Measurements from ENCODE around the gene SLC9B2.
"Not testable (repeated sequence)": the region's sequence is repeated elsewhere in the genome, so short reads cannot be mapped to it uniquely, and the experiment has no call there.

The SLC9B2 gene

GRCh38 chr4:102993985-102994384 is 82.6 kb downstream of the SLC9B2 start:
- not testable (repeated sequence) for H3K4me1 ChIP-seq (ENCODE audit: control insufficient read depth in 1 of 2, insufficient read depth in 2 of 2, low read length in 2 of 2); H2BK12ac ChIP-seq (ENCODE audit: low read length); H2BK5ac ChIP-seq (ENCODE audit: low read depth, low read length, poor library complexity); H3K18ac ChIP-seq (ENCODE audit: low read length); H3K36me3 ChIP-seq (ENCODE audit: control insufficient read depth in 1 of 2, insufficient read depth in 2 of 2, low read length in 2 of 2); H4K8ac ChIP-seq (ENCODE audit: low read depth, low read length); H4K12ac ChIP-seq (ENCODE audit: low read depth, low read length); H3K9ac ChIP-seq (ENCODE audit: low read length); DNase-seq; H3K27ac ChIP-seq (ENCODE audit: low read depth, low read length); H4K91ac ChIP-seq (ENCODE audit: low read depth, low read length); H3K14ac ChIP-seq (ENCODE audit: low read length); H2AFZ ChIP-seq (ENCODE audit: insufficient read depth, low read length, poor library complexity); H2BK120ac ChIP-seq (ENCODE audit: insufficient read depth, low read length, poor library complexity); H3K4me3 ChIP-seq (ENCODE audit: low read depth, low read length); H3K27me3 ChIP-seq (ENCODE audit: insufficient read depth, low read length); H3K4ac ChIP-seq (ENCODE audit: low read depth, low read length); H3K23ac ChIP-seq (ENCODE audit: low read length); H3K79me2 ChIP-seq (ENCODE audit: control insufficient read depth, insufficient read depth, low read length, poor library complexity); H2AK5ac ChIP-seq (ENCODE audit: low read length); H3K9me3 ChIP-seq (ENCODE audit: insufficient read depth, low read depth, low read length); H3K4me2 ChIP-seq (ENCODE audit: low read length); H3K79me1 ChIP-seq (ENCODE audit: low read length)

- Histone ChIP-seq H3K79me1 (ENCODE audit: low read length) (no peaks in the 10 kb centered on the region), H3K14ac (ENCODE audit: low read length) (no peak overlapping the region)
- WGBS (ENCODE audit: extremely low coverage, insufficient coverage, insufficient read length) = no CpG with 5 or more reads among the region's 1 CpG
These were observed 88.0 kb downstream of the SLC9B2 start for GRCh38 chr4:102988429-102989020.

GRCh38 chr4:102981005-102981404 is 95.6 kb downstream of the SLC9B2 start:
- no peak overlapping the region for H3K4me3 ChIP-seq (ENCODE audit: low read depth, low read length)
- H2BK12ac ChIP-seq (ENCODE audit: low read length) = no peak overlapping the region
- no peaks in the 10 kb centered on the region for H3K9me3 ChIP-seq (ENCODE audit: insufficient read depth, low read depth, low read length)
- H3K4ac ChIP-seq (ENCODE audit: low read depth, low read length) = no peak overlapping the region
- H3K4me1 ChIP-seq (ENCODE audit: control insufficient read depth in 1 of 2, insufficient read depth in 2 of 2, low read length in 2 of 2) = no peaks in the 10 kb centered on the region
- no peak overlapping the region for H4K91ac ChIP-seq (ENCODE audit: low read depth, low read length)
- H3K27me3 ChIP-seq (ENCODE audit: insufficient read depth, low read length) = no peaks in the 10 kb centered on the region
- no peak overlapping the region for H4K8ac ChIP-seq (ENCODE audit: low read depth, low read length)
- H3K36me3 ChIP-seq (ENCODE audit: control insufficient read depth in 1 of 2, insufficient read depth in 2 of 2, low read length in 2 of 2) = no peaks in the 10 kb centered on the region
- H2AFZ ChIP-seq (ENCODE audit: insufficient read depth, low read length, poor library complexity) = no peak overlapping the region
- no peak overlapping the region for H3K18ac ChIP-seq (ENCODE audit: low read length)
- no peak overlapping the region for H3K27ac ChIP-seq (ENCODE audit: low read depth, low read length)
- H2BK120ac ChIP-seq (ENCODE audit: insufficient read depth, low read length, poor library complexity) = no peak overlapping the region
- WGBS (ENCODE audit: extremely low coverage, insufficient coverage, insufficient read length) = no CpG with 5 or more reads among the region's 2 CpGs
- no peaks in the 10 kb centered on the region for H3K79me2 ChIP-seq (ENCODE audit: control insufficient read depth, insufficient read depth, low read length, poor library complexity)
- H2AK5ac ChIP-seq (ENCODE audit: low read length) = no peak overlapping the region
- H3K9ac ChIP-seq (ENCODE audit: low read length) = no peak overlapping the region
- no peak overlapping the region for H3K14ac ChIP-seq (ENCODE audit: low read length)
- no peak overlapping the region for H3K4me2 ChIP-seq (ENCODE audit: low read length)
- H3K79me1 ChIP-seq (ENCODE audit: low read length) = no peaks in the 10 kb centered on the region
- DNase-seq = no peak
- no peak overlapping the region for H3K23ac ChIP-seq (ENCODE audit: low read length)
- no peak overlapping the region for H4K12ac ChIP-seq (ENCODE audit: low read depth, low read length)
- no peak overlapping the region for H2BK5ac ChIP-seq (ENCODE audit: low read depth, low read length, poor library complexity)

More at GRCh38 chr4:102988429-102989020, 88.0 kb downstream of the SLC9B2 start:
- Histone ChIP-seq H2BK5ac (ENCODE audit: low read depth, low read length, poor library complexity) (no peak overlapping the region), H3K36me3 (ENCODE audit: control insufficient read depth in 1 of 2, insufficient read depth in 2 of 2, low read length in 2 of 2) (no peaks in the 10 kb centered on the region), H2BK12ac (ENCODE audit: low read length) (no peak overlapping the region), H3K9me3 (ENCODE audit: insufficient read depth, low read depth, low read length) (peaks cover 3% of the 10 kb centered on the region), H4K12ac (ENCODE audit: low read depth, low read length) (no peak overlapping the region), H3K18ac (ENCODE audit: low read length) (no peak overlapping the region), H3K4ac (ENCODE audit: low read depth, low read length) (no peak overlapping the region), H4K8ac (ENCODE audit: low read depth, low read length) (no peak overlapping the region), H3K27me3 (ENCODE audit: insufficient read depth, low read length) (no peaks in the 10 kb centered on the region), H3K9ac (ENCODE audit: low read length) (no peak overlapping the region), H4K91ac (ENCODE audit: low read depth, low read length) (no peak overlapping the region), H2AFZ (ENCODE audit: insufficient read depth, low read length, poor library complexity) (no peak overlapping the region), H2BK120ac (ENCODE audit: insufficient read depth, low read length, poor library complexity) (no peak overlapping the region), H3K23ac (ENCODE audit: low read length) (no peak overlapping the region), H3K4me1 (ENCODE audit: control insufficient read depth in 1 of 2, insufficient read depth in 2 of 2, low read length in 2 of 2) (no peaks in the 10 kb centered on the region), H3K4me3 (ENCODE audit: low read depth, low read length) (no peak overlapping the region), H2AK5ac (ENCODE audit: low read length) (no peak overlapping the region), H3K79me2 (ENCODE audit: control insufficient read depth, insufficient read depth, low read length, poor library complexity) (no peaks in the 10 kb centered on the region), H3K27ac (ENCODE audit: low read depth, low read length) (no peak overlapping the region), H3K4me2 (ENCODE audit: low read length) (no peak overlapping the region)
- DNase-seq = no peak

All from trophoblast cell (in vitro differentiated cells and primary cell).